Measurements from ENCODE around the gene RGL3.

DNA sequence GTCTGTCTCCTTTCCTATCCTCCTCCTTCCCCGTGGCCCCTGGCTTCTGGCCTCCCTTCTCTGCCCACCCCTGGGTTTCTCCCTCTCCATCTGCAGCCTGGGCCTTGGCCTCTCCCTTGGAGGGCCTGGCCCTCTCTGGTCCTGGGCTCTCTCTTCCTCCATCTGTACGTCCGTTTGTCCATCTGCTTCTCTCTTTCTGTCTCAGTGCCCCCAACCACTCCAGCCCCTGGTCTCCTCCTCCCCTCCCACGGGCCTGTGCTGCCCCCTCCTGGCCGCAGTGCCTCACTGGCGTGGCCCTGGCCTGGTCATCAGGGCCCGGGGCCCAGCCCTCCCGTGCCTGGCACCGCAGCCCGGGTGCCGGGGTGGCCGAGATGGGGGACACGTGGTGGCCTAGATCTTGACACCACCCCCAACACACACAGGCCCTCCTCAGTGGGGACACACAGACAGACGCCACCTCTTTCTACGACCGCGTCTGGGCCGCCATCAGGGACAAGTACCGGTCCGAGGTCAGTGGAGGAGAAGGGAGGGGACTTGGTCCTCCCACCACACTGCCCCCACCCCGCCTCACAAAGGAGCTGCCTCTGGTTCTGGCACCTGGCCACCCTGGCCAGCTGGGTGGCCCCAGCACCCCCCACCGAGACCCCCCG lies 27.7 kb upstream of the RGL3 start:
- TF ChIP-seq, protein P1, sequence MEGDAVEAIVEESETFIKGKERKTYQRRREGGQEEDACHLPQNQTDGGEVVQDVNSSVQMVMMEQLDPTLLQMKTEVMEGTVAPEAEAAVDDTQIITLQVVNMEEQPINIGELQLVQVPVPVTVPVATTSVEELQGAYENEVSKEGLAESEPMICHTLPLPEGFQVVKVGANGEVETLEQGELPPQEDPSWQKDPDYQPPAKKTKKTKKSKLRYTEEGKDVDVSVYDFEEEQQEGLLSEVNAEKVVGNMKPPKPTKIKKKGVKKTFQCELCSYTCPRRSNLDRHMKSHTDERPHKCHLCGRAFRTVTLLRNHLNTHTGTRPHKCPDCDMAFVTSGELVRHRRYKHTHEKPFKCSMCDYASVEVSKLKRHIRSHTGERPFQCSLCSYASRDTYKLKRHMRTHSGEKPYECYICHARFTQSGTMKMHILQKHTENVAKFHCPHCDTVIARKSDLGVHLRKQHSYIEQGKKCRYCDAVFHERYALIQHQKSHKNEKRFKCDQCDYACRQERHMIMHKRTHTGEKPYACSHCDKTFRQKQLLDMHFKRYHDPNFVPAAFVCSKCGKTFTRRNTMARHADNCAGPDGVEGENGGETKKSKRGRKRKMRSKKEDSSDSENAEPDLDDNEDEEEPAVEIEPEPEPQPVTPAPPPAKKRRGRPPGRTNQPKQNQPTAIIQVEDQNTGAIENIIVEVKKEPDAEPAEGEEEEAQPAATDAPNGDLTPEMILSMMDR (IDR thresholded peaks at IDR 0.05; ENCODE audit: insufficient read depth, low read depth, low read length): peak; percentile 35
- TF ChIP-seq EZH2 (IDR thresholded peaks at IDR 0.05; ENCODE audit: insufficient read depth, low read length): no peak

Measured in astrocyte (in vitro differentiated cells and primary cell).